Measurements from ENCODE around the gene NDST1.
A peak's percentile ranks its signal among the peaks of the same experiment; 100 is the strongest.
"Not testable (repeated sequence)": the region's sequence is repeated elsewhere in the genome, so short reads cannot be mapped to it uniquely, and the experiment has no call there.

Gene NDST1

GRCh38 chr5:150507474-150508276 lies at the start of gene NDST1:
Gene NDST1 (plus strand): TSS chr5:150508131. CDS start chr5:150521255, 13,124 bp downstream.
- no peak for DNase-seq

DNA sequence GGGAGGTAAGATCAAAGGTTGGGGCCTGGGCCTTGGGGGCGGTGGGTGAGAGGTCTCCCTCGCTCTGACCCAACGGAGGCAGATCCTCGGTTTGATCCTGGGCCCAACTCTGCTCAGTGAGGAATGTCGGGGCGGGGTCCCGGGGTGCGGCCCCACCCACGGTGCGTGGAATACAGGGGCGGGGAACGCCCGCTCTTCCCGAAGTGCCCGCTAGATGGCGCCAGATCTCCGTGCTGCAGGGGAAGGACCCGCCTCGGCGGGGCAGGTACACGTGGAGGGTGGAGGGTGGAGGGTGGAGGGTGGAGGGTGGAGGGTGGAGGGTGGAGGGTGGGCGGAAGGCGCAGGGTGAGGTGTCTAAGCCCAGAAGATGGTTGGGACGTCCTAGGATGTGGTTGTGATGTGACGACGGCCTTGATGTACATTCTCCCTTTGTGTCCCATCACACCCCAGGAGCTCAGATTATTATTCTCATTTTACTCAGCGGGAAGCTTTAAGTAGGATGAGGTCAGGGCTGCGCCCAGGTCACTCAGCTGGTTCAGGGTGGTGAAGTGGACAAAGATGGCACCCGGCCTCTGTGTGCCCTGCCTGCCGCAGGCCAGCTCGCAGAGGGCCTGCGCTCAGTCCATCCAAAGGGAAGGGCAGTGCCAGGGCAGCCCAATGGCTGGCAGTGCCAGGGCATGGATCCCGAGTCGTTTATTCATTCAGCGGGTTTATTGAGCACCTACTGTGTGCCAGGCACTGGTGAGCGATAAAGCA lies 49.0 kb upstream of the NDST1 start:
- no peak for DNase-seq

- no peak for DNase-seq
These were observed 47.1 kb upstream of the NDST1 start for GRCh38 chr5:150460781-150461180.

- DNase-seq = peak; percentile 85
These were observed 46.7 kb upstream of the NDST1 start for GRCh38 chr5:150461231-150461630.

DNA sequence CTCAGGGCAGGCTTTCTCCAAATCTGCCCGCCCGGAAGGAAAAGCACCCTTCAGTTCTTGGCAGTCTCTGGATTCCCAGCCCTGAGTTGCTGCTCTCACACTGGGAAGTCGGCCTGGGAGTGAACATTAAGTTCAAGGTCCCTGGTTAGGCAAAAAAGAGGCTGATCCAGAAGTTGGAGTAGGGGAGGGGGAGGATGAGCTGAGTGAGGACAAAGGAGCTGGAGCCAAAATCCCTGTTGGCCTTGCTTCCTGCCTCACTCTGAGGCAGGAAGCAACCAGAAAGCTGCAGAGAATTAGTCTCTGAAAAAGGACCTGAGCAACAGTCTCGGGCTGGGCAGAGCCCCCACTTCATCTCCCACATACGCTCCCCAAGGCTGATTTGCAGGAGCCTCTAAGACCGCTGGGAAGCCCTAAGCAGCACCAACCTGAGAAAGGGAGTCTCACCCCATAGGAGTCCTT lies 43.3 kb upstream of the NDST1 start:
- DNase-seq = no peak

DNA sequence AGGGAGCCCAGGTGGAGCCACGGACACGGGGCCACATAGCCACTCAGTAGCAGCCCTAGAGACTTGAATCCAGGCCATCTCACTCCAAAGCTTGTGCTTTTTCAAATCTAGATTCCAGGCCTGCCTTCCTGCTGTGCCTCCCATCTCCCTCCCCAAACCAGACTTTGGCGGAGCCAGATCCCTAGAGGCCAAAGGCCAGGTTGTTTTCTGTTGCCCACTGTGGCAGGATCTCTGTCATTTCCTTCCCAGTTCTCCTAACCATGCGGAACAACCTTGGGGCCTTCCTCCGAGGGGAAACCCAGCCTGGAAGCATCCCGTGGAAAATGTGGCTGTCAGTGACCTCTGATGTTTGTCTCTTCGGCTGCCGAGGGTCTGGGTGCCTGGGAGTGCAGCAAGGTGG lies 42.0 kb upstream of the NDST1 start:
- DNase-seq = no peak

DNA sequence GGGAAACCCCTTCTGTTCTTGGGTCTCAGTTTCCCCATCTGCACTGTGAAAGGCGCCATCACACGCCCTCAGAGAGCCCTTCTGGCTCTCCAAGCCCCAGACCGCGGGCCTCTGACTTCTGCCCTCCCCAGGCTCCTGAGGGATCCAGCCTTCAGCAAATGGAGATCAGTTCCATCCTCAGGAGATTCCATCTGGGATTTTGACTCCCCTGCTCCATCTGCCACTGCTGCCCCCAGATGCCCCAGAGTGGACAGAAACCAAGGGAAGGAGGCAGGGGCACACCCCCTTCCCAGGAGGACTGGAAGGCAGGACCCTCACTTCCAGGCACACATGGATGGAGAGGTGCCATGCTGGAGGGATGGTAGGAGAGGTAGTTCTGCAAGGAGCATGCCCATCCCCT lies 39.7 kb upstream of the NDST1 start:
- no peak for DNase-seq

- DNase-seq = no peak
These were observed 38.0 kb upstream of the NDST1 start for GRCh38 chr5:150469718-150470469.

GRCh38 chr5:150473673-150474358 lies 34.1 kb upstream of the NDST1 start:
- DNase-seq = no peak

GRCh38 chr5:150476568-150476967 lies 31.4 kb upstream of the NDST1 start:
- DNase-seq = not testable (repeated sequence)

GRCh38 chr5:150479416-150479815 lies 28.5 kb upstream of the NDST1 start:
- DNase-seq = no peak

- no peak for DNase-seq
These were observed 26.3 kb upstream of the NDST1 start for GRCh38 chr5:150481708-150481965.

DNA sequence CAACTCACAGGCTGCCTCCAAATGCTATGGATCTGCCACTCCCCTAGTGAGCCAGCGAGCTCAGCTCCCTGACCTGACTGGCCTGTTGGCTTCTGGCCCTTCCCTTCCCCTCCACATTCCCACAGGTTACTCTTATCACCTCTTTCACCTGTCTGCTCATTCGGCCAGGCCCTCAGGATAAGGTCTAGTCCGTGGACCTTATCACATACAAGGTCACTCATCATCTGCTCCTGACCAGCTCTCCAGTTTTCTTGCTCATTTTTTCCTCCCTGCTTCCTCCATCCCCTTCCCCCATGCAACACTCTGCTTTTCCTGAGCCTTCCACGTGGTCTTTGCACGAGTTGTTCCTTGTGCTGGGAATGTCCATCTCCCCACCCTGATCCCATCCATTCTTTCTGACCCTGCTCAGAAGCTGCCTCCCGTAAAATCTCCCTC lies 25.9 kb upstream of the NDST1 start:
- no peak for DNase-seq

- DNase-seq = no peak
These were observed 22.8 kb upstream of the NDST1 start for GRCh38 chr5:150484964-150485692.

DNA sequence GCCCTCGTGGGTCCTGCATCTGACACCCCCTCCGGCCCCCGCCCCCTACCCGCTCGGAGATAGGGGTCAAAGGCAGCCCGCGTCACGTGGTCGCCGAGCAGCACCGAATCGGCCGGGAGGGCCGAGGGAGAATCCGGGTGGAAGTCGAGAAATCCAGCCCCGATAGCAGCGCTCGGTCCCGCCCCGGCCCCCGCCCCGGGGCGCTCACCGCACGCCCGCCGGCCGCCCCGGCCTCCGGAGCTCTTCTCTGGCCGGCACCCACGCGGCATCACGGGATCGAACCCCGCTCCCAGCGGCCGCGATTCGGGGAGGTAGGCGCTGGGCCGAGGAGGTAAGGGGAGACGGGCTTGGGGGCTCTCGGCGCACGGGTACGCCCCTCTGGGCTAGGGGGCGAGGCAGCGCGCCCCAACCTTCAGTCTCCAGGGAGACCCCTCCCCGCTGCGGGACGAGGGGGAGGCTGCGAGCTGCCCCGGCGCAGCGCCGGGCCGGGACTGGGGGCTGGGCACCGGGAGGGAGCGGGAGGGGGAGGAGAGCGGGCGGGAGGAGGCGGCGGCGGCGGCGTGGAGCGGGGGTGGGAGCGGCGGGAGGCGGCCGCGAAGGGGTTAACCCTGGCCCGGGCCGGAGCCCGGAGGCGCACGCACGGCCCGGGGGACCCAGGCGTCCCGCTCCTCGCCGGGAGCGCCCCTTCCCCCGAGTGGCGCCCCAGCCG lies 22.1 kb upstream of the NDST1 start:
- no peak for DNase-seq

- DNase-seq = no peak
These were observed 21.3 kb upstream of the NDST1 start for GRCh38 chr5:150486402-150487198.

DNA sequence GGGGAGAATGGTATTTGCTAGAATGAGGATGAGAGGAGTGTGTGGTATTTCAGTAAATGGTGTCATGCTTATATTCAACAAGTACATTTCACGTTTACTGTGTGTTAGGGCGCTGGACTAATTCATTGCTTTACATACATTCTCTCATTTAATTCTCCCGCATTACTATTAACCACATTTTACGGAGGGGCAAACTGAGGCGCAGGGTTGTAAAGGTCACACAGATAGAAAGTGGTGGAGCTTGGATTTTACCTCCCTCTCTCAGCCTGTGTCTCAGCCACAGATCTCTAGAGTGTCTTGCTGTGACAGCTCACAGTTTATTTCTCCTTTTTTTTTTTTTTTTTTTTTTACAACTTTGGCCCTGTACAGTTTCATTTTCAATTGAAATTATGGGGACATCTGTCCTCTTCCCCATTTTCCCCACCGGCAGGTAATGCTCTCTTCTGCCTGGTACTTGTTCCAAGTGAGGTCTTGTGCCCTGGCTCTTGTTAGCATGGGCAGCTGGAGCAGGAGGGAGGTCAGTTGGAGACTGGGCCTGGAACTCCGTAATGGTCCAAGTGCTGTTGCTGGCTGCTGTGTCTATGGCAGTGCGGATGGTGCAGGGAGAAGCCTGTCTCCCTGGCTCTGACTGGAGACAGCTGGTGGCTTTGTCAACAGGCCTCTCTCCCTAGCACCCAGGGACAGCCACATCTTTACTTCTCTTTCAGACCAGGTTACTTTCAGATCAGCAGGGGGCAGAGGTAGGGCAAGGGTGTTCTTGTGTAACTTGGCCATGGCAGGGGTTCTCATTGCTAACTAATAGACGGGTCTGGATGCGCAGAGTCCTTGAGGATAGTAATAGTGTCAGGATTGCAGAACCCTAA lies 20.5 kb upstream of the NDST1 start:
- DNase-seq = peak; percentile 30

DNA sequence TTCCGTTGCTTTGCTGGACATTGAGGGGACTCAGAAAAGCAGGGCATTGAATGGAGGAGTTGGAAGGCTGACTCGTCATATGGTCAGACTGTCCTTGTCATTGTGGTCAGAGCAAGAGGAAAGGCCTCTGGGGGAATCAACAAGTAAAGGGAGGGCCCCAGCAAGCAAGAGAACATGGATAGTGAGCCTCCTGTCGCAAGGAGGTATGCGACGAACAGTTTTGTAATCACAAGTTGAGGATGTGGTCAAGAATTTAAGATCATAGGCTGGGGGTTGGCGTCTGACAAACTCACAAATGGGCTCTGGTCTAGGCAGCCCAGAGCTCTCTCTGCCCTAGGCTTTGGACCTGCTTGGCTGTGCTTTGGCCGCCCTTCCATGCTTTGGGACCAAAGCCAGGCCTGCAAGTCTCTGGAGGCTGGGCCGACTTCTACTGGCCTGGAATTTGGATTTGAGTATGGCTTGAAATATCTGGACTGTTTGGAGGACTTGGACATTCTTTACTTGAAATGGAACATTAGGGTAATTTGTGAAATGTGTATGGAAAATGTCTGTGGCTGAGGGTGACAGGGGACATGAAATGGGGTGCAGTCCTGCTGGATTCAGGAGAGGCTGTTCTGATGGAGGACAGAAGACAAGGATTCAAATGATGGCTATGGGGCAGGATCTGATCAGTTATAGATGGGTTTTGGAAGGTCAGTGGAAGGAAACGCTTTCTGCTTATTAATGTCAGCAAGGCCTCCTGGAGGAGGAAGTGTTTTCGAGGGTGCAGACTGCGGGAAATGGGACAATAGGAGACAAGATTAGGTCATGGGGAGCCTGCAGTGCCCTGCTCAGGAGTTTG lies 19.2 kb upstream of the NDST1 start:
- DNase-seq = no peak

Data from NCI-H524 treated with DMSO at 0.1 percent for 48 hours (cell line).